Measurements from ENCODE around the gene SOX4. TPM values are rescaled to one million over a fixed set of nuclear protein-coding genes. Genes with fewer than 3 reads are reported as not detected.

SOX4 gene
- total and polyA plus RNA-seq, 3 donors from 2014 or later, result 16.1 to 43.9 (median 42.9) TPM

DNA sequence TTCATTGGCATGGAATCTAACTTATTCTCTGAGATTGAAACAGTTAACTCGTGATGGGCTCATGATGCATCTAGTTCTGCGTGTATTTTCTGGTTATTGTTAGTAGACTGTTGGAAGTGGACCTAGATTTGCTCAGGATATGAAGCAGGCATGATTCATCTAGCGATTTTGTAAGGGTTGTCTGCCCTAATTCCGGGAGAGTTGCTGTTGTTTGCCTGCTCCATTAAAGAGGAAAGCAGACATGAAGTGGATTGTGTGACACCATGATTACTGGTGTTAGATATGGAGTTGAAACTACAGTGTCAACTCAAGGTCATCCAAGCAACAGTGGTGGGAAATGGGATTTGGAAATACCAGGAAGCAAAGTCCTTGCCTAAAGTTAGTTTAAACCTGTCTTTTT is 41.0 kb downstream of the SOX4 start:
- no peaks in the 10 kb centered on the region for H3K36me3 ChIP-seq (ENCODE audit: low read depth, missing control alignments)
- H3K9me3 ChIP-seq, result no peaks in the 10 kb centered on the region
- TF ChIP-seq, protein P1, sequence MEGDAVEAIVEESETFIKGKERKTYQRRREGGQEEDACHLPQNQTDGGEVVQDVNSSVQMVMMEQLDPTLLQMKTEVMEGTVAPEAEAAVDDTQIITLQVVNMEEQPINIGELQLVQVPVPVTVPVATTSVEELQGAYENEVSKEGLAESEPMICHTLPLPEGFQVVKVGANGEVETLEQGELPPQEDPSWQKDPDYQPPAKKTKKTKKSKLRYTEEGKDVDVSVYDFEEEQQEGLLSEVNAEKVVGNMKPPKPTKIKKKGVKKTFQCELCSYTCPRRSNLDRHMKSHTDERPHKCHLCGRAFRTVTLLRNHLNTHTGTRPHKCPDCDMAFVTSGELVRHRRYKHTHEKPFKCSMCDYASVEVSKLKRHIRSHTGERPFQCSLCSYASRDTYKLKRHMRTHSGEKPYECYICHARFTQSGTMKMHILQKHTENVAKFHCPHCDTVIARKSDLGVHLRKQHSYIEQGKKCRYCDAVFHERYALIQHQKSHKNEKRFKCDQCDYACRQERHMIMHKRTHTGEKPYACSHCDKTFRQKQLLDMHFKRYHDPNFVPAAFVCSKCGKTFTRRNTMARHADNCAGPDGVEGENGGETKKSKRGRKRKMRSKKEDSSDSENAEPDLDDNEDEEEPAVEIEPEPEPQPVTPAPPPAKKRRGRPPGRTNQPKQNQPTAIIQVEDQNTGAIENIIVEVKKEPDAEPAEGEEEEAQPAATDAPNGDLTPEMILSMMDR (IDR thresholded peaks at IDR 0.05), result no peak
- TF ChIP-seq POLR2A (IDR thresholded peaks at IDR 0.05), result no peak
- no peak overlapping the region for H3K4me3 ChIP-seq
- no peak overlapping the region for H3K27ac ChIP-seq
- intact Hi-C loops (cut with DNase I; ENCODE audit: low total_unique reads), result no loop called here
- DNase-seq, result no peak
- no peaks in the 10 kb centered on the region for H3K4me1 ChIP-seq
- no peaks in the 10 kb centered on the region for H3K27me3 ChIP-seq
- 58 to 70% methylated on average over 4 of the region's 4 CpGs for WGBS, 2 donors

- no peaks in the 10 kb centered on the region for H3K27me3 ChIP-seq
- no peaks in the 10 kb centered on the region for H3K9me3 ChIP-seq
- TF ChIP-seq POLR2A (IDR thresholded peaks at IDR 0.05), result no peak
- no peak for DNase-seq
- no peak overlapping the region for H3K4me3 ChIP-seq
- intact Hi-C loops (cut with DNase I; ENCODE audit: low total_unique reads), result no loop called here
- no peaks in the 10 kb centered on the region for H3K4me1 ChIP-seq
- H3K27ac ChIP-seq, result no peak overlapping the region
- H3K36me3 ChIP-seq (ENCODE audit: low read depth, missing control alignments), result no peaks in the 10 kb centered on the region
These were observed 43.3 kb downstream of the SOX4 start for GRCh38 chr6:21636876-21637275.

- Histone ChIP-seq H3K27ac (no peak overlapping the region), H3K4me3 (no peak overlapping the region), H3K36me3 (ENCODE audit: low read depth, missing control alignments) (no peaks in the 10 kb centered on the region), H3K9me3 (no peaks in the 10 kb centered on the region), H3K4me1 (no peaks in the 10 kb centered on the region), H3K27me3 (no peaks in the 10 kb centered on the region)
- no peak for DNase-seq
- WGBS, 2 donors, result 79 to 81% methylated on average over 5 of the region's 5 CpGs
- intact Hi-C loops (cut with DNase I; ENCODE audit: low total_unique reads), result no loop called here
- TF ChIP-seq POLR2A (IDR thresholded peaks at IDR 0.05), result no peak
- TF ChIP-seq, protein P1 (IDR thresholded peaks at IDR 0.05), result no peak
These were observed 45.8 kb downstream of the SOX4 start for GRCh38 chr6:21639316-21639715.

Small RNA genes lying within 50 kb of the gene (small RNA-seq; reads per million reads assigned to genes)
- 0 reads per million in 2 donors for gene BOLA2P3

Data from testis (tissue), 3 donors.